GM21825 (cell line): ENCODE measurements around the gene LRRC7.

Experiments
- ATAC-seq: cut with Tn5 transposase; IDR thresholded peaks from one replicate; pipeline ENCODE4 v1.9.1; 2021; ENCODE audit warnings: mild to moderate bottlenecking, moderate library complexity; ENCODE audit not compliant: unreplicated experiment

The LRRC7 gene

GRCh38 chr1:69587391-69587790 is 19.7 kb downstream of the LRRC7 start:
- no peak for ATAC-seq

- ATAC-seq, result no peak
Observed at GRCh38 chr1:69589799-69590198, 22.1 kb downstream of the LRRC7 start.

- ATAC-seq, result no peak
Observed at GRCh38 chr1:69592341-69592740, 24.6 kb downstream of the LRRC7 start.

- ATAC-seq, result no peak
Observed at GRCh38 chr1:69595486-69595885, 27.8 kb downstream of the LRRC7 start.

GRCh38 chr1:69611316-69611715 is 43.6 kb downstream of the LRRC7 start:
- ATAC-seq, result no peak

GRCh38 chr1:69613414-69613813 is 45.7 kb downstream of the LRRC7 start:
- ATAC-seq, result no peak

GRCh38 chr1:69638673-69639072 is 71.0 kb downstream of the LRRC7 start:
- ATAC-seq, result no peak

- no peak for ATAC-seq
Observed at GRCh38 chr1:69639159-69639558, 71.4 kb downstream of the LRRC7 start.

GRCh38 chr1:69643266-69643665 is 75.5 kb downstream of the LRRC7 start:
- ATAC-seq, result no peak

- ATAC-seq, result no peak
Observed at GRCh38 chr1:69645477-69645876, 77.8 kb downstream of the LRRC7 start.

- ATAC-seq, result no peak
Observed at GRCh38 chr1:69648486-69648885, 80.8 kb downstream of the LRRC7 start.

GRCh38 chr1:69649383-69649990 is 81.8 kb downstream of the LRRC7 start:
- no peak for ATAC-seq

- ATAC-seq, result no peak
Observed at GRCh38 chr1:69650779-69651178, 83.1 kb downstream of the LRRC7 start.

GRCh38 chr1:69651656-69652055 is 83.9 kb downstream of the LRRC7 start:
- no peak for ATAC-seq

- no peak for ATAC-seq
Observed at GRCh38 chr1:69657971-69658370, 90.2 kb downstream of the LRRC7 start.

- ATAC-seq, result no peak
Observed at GRCh38 chr1:69661686-69662085, 94.0 kb downstream of the LRRC7 start.

GRCh38 chr1:69662321-69662720 is 94.6 kb downstream of the LRRC7 start:
- ATAC-seq, result no peak

GRCh38 chr1:69671363-69672010 is 103.8 kb downstream of the LRRC7 start:
- ATAC-seq, result no peak

GRCh38 chr1:69673321-69673720 is 105.6 kb downstream of the LRRC7 start:
- ATAC-seq, result no peak

- no peak for ATAC-seq
Observed at GRCh38 chr1:69679965-69680364, 112.2 kb downstream of the LRRC7 start.

- ATAC-seq, result no peak
Observed at GRCh38 chr1:69686367-69686984, 118.8 kb downstream of the LRRC7 start.

GRCh38 chr1:69688193-69688592 is 120.5 kb downstream of the LRRC7 start:
- ATAC-seq, result no peak
